ENCODE results near the gene LY6G6F.

LY6G6F gene

DNA sequence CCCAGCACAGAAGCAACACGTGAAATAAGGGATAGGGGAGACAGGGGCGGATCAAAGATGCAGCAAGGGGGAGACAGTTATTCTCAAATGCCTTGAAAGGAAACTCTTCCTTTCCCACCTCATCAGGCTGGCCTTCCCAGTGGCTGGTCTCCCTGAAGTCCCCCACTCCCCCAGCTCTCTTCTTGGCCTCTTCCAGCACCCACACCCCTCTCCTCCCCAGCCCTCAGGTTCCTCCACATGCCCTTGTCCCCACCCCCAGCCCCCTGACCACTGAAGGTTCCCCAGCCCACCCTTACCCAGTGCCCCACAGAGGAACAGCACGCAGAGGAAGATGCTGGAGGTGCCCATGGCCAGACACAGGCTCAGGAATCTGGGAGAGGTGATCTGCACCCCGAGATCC, 6.8 kb downstream of the LY6G6F start:
- TF ChIP-seq, protein P1, sequence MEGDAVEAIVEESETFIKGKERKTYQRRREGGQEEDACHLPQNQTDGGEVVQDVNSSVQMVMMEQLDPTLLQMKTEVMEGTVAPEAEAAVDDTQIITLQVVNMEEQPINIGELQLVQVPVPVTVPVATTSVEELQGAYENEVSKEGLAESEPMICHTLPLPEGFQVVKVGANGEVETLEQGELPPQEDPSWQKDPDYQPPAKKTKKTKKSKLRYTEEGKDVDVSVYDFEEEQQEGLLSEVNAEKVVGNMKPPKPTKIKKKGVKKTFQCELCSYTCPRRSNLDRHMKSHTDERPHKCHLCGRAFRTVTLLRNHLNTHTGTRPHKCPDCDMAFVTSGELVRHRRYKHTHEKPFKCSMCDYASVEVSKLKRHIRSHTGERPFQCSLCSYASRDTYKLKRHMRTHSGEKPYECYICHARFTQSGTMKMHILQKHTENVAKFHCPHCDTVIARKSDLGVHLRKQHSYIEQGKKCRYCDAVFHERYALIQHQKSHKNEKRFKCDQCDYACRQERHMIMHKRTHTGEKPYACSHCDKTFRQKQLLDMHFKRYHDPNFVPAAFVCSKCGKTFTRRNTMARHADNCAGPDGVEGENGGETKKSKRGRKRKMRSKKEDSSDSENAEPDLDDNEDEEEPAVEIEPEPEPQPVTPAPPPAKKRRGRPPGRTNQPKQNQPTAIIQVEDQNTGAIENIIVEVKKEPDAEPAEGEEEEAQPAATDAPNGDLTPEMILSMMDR (IDR thresholded peaks at IDR 0.05; ENCODE audit: insufficient read depth, low read depth, low read length, missing control alignments): no peak
- no peak overlapping the region for H3K4me3 ChIP-seq (ENCODE audit: low read depth, low read length)
- no peak for DNase-seq (ENCODE audit: low read depth)

DNA sequence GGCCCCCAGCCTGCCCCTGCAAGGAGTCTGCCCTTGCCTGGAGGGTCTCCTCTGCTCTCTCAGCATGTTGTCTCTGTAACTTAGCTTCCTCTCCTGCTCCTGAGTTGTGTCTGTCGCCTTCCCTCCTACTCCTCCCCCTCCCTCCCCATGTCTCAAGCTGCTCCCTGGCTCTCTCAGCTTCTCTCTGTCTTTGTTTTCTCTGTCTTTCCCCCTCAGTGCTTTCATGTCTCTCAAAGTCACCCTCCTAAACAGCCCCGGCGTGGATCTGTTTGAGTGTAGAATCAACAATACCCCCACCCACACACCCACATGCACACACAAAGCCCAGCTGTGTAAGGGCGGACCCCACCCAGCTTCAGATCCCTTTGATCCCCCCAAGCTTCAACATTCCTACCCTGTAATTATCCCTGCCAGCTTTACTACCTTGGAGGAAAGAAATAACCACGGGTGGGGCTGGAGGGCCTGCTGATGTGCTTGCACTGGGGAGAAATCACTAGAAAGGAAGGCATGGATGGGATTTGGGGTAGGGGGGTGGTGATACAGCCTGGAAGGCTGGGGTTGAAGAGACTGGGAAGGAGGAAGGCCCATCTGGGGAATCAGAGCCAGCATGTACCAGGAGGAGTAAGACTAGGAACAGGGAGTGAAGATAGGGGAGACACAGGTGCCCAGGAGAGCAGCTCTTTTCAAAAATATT, 7.5 kb downstream of the LY6G6F start:
- no peak overlapping the region for H3K4me3 ChIP-seq (ENCODE audit: low read depth, low read length)
- DNase-seq (ENCODE audit: low read depth): no peak
- TF ChIP-seq, protein P1 (IDR thresholded peaks at IDR 0.05; ENCODE audit: insufficient read depth, low read depth, low read length, missing control alignments): no peak

DNA sequence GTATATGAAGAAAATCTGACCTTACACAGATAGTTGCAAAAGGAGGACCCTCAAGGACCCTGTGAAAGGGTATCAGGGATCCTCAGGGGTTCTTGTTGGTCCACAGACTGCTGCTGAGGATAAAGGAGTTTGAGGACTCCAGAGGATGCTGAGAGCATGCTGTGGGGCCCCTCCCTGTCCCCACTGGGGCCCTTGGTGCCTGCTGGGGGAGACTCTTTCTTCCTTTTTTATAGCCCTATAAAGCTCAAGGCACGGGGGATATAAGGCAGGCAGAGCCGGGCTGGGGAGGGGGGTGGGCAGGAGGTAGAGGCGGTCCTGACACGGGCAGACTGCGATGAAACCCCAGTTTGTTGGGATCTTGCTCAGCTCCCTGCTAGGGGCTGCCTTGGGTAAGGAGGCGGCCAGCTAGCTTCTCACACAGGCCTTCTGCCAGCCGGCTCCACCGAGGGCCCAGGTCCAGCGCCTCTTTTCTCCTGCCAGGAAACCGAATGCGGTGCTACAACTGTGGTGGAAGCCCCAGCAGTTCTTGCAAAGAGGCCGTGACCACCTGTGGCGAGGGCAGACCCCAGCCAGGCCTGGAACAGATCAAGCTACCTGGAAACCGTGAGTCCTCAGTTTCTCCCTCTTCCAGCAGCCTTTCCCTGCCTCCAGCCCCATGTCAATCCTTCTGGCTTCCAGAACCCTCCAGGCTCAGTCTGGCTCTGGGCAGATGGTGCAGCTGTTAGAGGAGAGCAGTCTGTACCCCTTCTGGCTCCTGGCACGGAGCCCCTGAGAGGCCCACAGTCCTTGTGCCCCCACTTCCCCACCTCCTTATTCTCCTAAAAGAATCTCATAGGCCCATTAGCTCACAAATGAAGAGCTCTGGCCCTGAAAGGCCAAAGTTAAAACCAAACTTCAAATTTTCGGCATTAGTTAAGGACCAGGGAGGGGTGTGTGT, 8.6 kb downstream of the LY6G6F start, which contains the start of gene LY6G6D:
Gene LY6G6D (plus strand): TSS at position 327 of the 937 bp plus-strand sequence. CDS start 8 bp downstream, at position 335.
- TF ChIP-seq, protein P1 (IDR thresholded peaks at IDR 0.05; ENCODE audit: insufficient read depth, low read depth, low read length, missing control alignments): no peak
- no peak within 1 kb of the TSS for H3K4me3 ChIP-seq (ENCODE audit: low read depth, low read length)
- no peak for DNase-seq (ENCODE audit: low read depth)

DNA sequence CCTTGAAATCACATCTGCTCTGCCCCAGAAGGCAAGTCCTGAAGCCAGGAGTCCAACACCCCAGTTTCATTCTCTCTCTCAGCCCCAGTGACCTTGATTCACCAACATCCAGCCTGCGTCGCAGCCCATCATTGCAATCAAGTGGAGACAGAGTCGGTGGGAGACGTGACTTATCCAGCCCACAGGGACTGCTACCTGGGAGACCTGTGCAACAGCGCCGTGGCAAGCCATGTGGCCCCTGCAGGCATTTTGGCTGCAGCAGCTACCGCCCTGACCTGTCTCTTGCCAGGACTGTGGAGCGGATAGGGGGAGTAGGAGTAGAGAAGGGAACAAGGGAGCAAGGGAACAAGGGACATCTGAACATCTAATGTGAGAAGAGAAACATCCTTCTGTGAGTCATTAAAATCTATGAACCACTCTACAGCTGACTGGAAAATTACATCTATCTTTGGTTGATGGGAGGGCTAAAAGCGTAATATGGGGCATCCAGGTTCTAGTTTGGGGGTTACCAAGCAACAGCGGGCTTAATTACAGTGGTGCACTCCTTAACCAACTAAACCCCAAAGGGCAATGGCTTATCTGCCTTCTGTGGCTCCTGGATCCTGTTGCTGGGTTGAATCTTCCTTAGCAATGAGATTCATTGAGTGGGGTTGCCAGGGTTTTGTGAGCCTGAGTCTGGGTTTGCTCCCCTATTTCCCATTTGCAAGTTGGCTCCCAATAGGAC, 11.0 kb downstream of the LY6G6F start:
- H3K4me3 ChIP-seq (ENCODE audit: low read depth, low read length): no peak overlapping the region
- DNase-seq (ENCODE audit: low read depth): no peak
- TF ChIP-seq, protein P1 (IDR thresholded peaks at IDR 0.05; ENCODE audit: insufficient read depth, low read depth, low read length, missing control alignments): no peak

DNA sequence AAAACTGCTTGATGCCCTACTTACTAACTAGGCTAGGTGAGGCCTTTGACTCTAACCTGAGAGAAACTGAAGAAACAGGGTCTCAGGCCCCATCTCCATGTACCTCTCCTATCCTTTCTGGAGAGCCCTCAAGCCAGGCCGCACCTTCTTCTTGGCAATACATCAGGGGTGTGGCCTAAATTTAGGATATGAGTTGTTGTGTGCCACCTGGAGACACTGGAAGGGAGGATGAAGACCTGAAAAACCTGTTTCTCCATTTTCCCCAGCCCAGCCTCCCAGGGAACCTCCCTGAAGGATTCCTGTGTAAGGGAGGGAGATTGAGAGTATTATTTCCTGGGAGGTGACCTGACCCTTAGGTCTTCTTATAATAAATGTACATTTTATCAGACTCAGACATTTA, 11.6 kb downstream of the LY6G6F start:
- TF ChIP-seq, protein P1 (IDR thresholded peaks at IDR 0.05; ENCODE audit: insufficient read depth, low read depth, low read length, missing control alignments): no peak
- no peak overlapping the region for H3K4me3 ChIP-seq (ENCODE audit: low read depth, low read length)
- DNase-seq (ENCODE audit: low read depth): no peak

DNA sequence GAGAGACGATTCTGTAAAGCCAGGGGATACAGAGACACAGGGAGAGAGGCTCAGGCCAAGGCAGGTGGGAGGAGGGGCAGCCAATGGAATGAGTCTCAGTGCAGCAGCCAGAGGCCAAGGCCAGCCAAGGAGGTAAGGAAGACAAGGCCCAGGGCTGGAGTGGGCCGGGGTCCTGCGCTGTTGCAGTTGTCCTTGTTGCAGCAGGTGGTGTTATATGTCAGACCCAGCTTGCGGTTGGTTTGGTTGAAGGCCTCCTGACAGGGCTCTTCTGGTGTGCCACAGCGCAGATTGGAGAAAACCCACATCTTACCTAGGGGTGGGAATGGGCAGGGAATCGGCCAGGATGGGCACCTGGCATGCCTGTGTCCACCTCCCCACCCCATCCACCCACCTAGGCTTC, 12.3 kb downstream of the LY6G6F start:
- TF ChIP-seq, protein P1 (IDR thresholded peaks at IDR 0.05; ENCODE audit: insufficient read depth, low read depth, low read length, missing control alignments): no peak
- no peak for DNase-seq (ENCODE audit: low read depth)
- no peak overlapping the region for H3K4me3 ChIP-seq (ENCODE audit: low read depth, low read length)
